Mesenchymal stem cell (in vitro differentiated cells and primary cell): Measurements from ENCODE around the gene ADAMTS14.

Experiments
- DNase-seq: peaks from one replicate; pipeline ENCODE4 v3.0.0-alpha.2; 2013
- H2AFZ ChIP-seq: one replicate; pipeline ENCODE4 v1.6.1; 2013; ENCODE audit warnings: low read depth, mild to moderate bottlenecking, control low read depth, inconsistent platforms, low read length, moderate library complexity
- H2AK5ac ChIP-seq: 2 replicates; pipeline ENCODE4 v1.6.1; 2013; ENCODE audit warnings: low read length, moderate library complexity, mild to moderate bottlenecking, inconsistent platforms; ENCODE audit not compliant: severe bottlenecking
- H2BK120ac ChIP-seq: one replicate; pipeline ENCODE4 v1.6.1; 2013; ENCODE audit warnings: low read depth, mild to moderate bottlenecking, inconsistent platforms, low read length, moderate library complexity
- H2BK12ac ChIP-seq, 2 experiments: one replicate each; pipeline ENCODE4 v1.6.1; 2013; ENCODE audit warnings: inconsistent platforms in 2 of 2, low read length in 2 of 2, mild to moderate bottlenecking in 2 of 2, moderate library complexity in 2 of 2, control low read depth in 1 of 2
- H2BK15ac ChIP-seq: one replicate; pipeline ENCODE4 v1.6.1; 2013; ENCODE audit warnings: mild to moderate bottlenecking, low read depth, inconsistent platforms; ENCODE audit not compliant: poor library complexity, severe bottlenecking
- H2BK5ac ChIP-seq: 2 replicates; pipeline ENCODE4 v1.6.1; 2013; ENCODE audit warnings: low read depth, mild to moderate bottlenecking, low read length, control low read depth, inconsistent platforms; ENCODE audit not compliant: poor library complexity, severe bottlenecking
- H3K14ac ChIP-seq, 2 experiments: one replicate each; pipeline ENCODE4 v1.6.1; 2013; ENCODE audit warnings: inconsistent platforms in 2 of 2, low read length in 2 of 2, control low read depth in 1 of 2, mild to moderate bottlenecking in 1 of 2, moderate library complexity in 1 of 2
- H3K18ac ChIP-seq, 2 experiments: one replicate each; pipeline ENCODE4 v1.6.1; 2013; ENCODE audit warnings: inconsistent platforms in 2 of 2, low read length in 2 of 2, control low read depth in 1 of 2, low read depth in 1 of 2, mild to moderate bottlenecking in 1 of 2
- H3K23ac ChIP-seq, 2 experiments: one replicate each; pipeline ENCODE4 v1.6.1; 2013; ENCODE audit warnings: inconsistent platforms in 2 of 2, low read length in 2 of 2, mild to moderate bottlenecking in 2 of 2, moderate library complexity in 2 of 2, control low read depth in 1 of 2
- H3K27ac ChIP-seq: 2 replicates; pipeline ENCODE4 v1.5.1; 2013; ENCODE audit warnings: mild to moderate bottlenecking, moderate library complexity, low read length, control low read depth, inconsistent platforms; ENCODE audit not compliant: poor library complexity, severe bottlenecking
- H3K27me3 ChIP-seq, 2 experiments: 2 replicates each; pipeline versions ENCODE4 v1.6.1 to v1.7.0; 2013; ENCODE audit warnings: low read length in 2 of 2, mild to moderate bottlenecking in 2 of 2, moderate library complexity in 2 of 2, control low read depth in 1 of 2, inconsistent platforms in 1 of 2; ENCODE audit not compliant: control insufficient read depth in 1 of 2, insufficient read depth in 1 of 2
- H3K36me3 ChIP-seq, 2 experiments: 2 replicates each; pipeline versions ENCODE4 v1.6.1 to v1.7.0; 2013; ENCODE audit warnings: low read length in 2 of 2, control low read depth in 1 of 2, inconsistent platforms in 1 of 2, low read depth in 1 of 2, mild to moderate bottlenecking in 1 of 2; ENCODE audit not compliant: insufficient read depth in 2 of 2, control insufficient read depth in 1 of 2
- H3K4ac ChIP-seq, 2 experiments: one replicate each; pipeline ENCODE4 v1.6.1; 2013; ENCODE audit warnings: inconsistent platforms in 2 of 2, low read length in 2 of 2, mild to moderate bottlenecking in 2 of 2, moderate library complexity in 2 of 2, control low read depth in 1 of 2, low read depth in 1 of 2
- H3K4me1 ChIP-seq: 2 replicates; pipeline ENCODE4 v1.6.1; 2013; ENCODE audit warnings: low read depth, low read length, control low read depth; ENCODE audit not compliant: control insufficient read depth, insufficient read depth
- H3K4me2 ChIP-seq: 2 replicates; pipeline ENCODE4 v1.6.1; 2013; ENCODE audit warnings: low read length, mild to moderate bottlenecking, inconsistent platforms; ENCODE audit not compliant: poor library complexity, severe bottlenecking
- H3K4me3 ChIP-seq, 2 experiments: 2 replicates each; pipeline versions ENCODE4 v1.5.1 to v1.7.0; 2013; ENCODE audit warnings: low read length in 2 of 2, mild to moderate bottlenecking in 2 of 2, control low read depth in 1 of 2, low read depth in 1 of 2; ENCODE audit not compliant: insufficient read depth in 1 of 2
- H3K79me1 ChIP-seq: replicated peaks from 2 replicates; pipeline ENCODE4 v1.6.1; 2013; ENCODE audit warnings: mild to moderate bottlenecking, control low read depth, low read length, inconsistent platforms; ENCODE audit not compliant: poor library complexity, severe bottlenecking
- H3K9ac ChIP-seq: 2 replicates; pipeline ENCODE4 v1.7.0; 2013; ENCODE audit warnings: mild to moderate bottlenecking, low read length, moderate library complexity
- H3K9me3 ChIP-seq: 2 replicates; pipeline ENCODE4 v1.7.0; 2013; ENCODE audit warnings: mild to moderate bottlenecking, low read length; ENCODE audit not compliant: control insufficient read depth
- H4K8ac ChIP-seq: one replicate; pipeline ENCODE4 v1.6.1; 2013; ENCODE audit warnings: inconsistent platforms, mild to moderate bottlenecking, low read length, moderate library complexity
- H4K91ac ChIP-seq: one replicate; pipeline ENCODE4 v1.6.1; 2013; ENCODE audit warnings: mild to moderate bottlenecking, low read length, inconsistent platforms
- WGBS: methylation state at CpG from one replicate; pipeline ENCODE4 v1.1.7; 2013; ENCODE audit warnings: mixed read lengths; 5-methylcytosine and 5-hydroxymethylcytosine counted together

ADAMTS14 gene

GRCh38 chr10:70795613-70796012 lies 123.3 kb downstream of the ADAMTS14 start:
- Histone ChIP-seq H3K79me1 (no peaks in the 10 kb centered on the region), H3K18ac (no peak overlapping the region), H3K27ac (no peak overlapping the region), H2BK15ac (no peak overlapping the region), H3K14ac (no peak overlapping the region), H4K8ac (no peak overlapping the region), H3K4ac (no peak overlapping the region), H3K27me3 (peaks cover 23 to 44% of the 10 kb centered on the region in 2 experiments), H3K9ac (no peak overlapping the region), H4K91ac (no peak overlapping the region), H3K4me3 (no peak overlapping the region), H3K9me3 (peaks cover 6% of the 10 kb centered on the region), H2BK120ac (no peak overlapping the region), H2BK12ac (no peak overlapping the region), H2AFZ (no peak overlapping the region), H3K4me1 (no peaks in the 10 kb centered on the region), H2BK5ac (no peak overlapping the region), H3K36me3 (no peaks in the 10 kb centered on the region), H3K4me2 (no peak overlapping the region), H2AK5ac (no peak overlapping the region), H3K23ac (no peak overlapping the region)
- DNase-seq: no peak
- WGBS: 94% methylated on average over 1 of the region's 1 CpG

- H3K36me3 ChIP-seq: no peaks in the 10 kb centered on the region
- no peak overlapping the region for H3K4me3 ChIP-seq
- H3K18ac ChIP-seq: no peak overlapping the region
- H2AK5ac ChIP-seq: no peak overlapping the region
- no peak overlapping the region for H4K91ac ChIP-seq
- H2BK12ac ChIP-seq: no peak overlapping the region
- DNase-seq: no peak
- H3K4ac ChIP-seq: no peak overlapping the region
- H2BK120ac ChIP-seq: no peak overlapping the region
- H3K4me2 ChIP-seq: no peak overlapping the region
- H2BK15ac ChIP-seq: no peak overlapping the region
- no peaks in the 10 kb centered on the region for H3K79me1 ChIP-seq
- no peak overlapping the region for H3K23ac ChIP-seq
- peaks cover 6% of the 10 kb centered on the region for H3K9me3 ChIP-seq
- H3K14ac ChIP-seq: peak overlapping the region in 1 of 2 experiments; percentile 75
- H4K8ac ChIP-seq: no peak overlapping the region
- no peaks in the 10 kb centered on the region for H3K4me1 ChIP-seq
- H3K9ac ChIP-seq: no peak overlapping the region
- H3K27ac ChIP-seq: no peak overlapping the region
- H2AFZ ChIP-seq: no peak overlapping the region
- peaks cover 19 to 37% of the 10 kb centered on the region in 2 experiments for H3K27me3 ChIP-seq
- H2BK5ac ChIP-seq: no peak overlapping the region
- WGBS: 79% methylated on average over 5 of the region's 7 CpGs
Measured at GRCh38 chr10:70797840-70798239, 125.5 kb downstream of the ADAMTS14 start.

GRCh38 chr10:70799124-70799523 lies 126.8 kb downstream of the ADAMTS14 start:
- H3K14ac ChIP-seq: no peak overlapping the region
- no peak overlapping the region for H3K23ac ChIP-seq
- H3K4me2 ChIP-seq: no peak overlapping the region
- peaks cover 6% of the 10 kb centered on the region for H3K9me3 ChIP-seq
- H3K36me3 ChIP-seq: no peaks in the 10 kb centered on the region
- H3K79me1 ChIP-seq: no peaks in the 10 kb centered on the region
- DNase-seq: no peak
- H2AK5ac ChIP-seq: no peak overlapping the region
- no peak overlapping the region for H3K4ac ChIP-seq
- H2BK15ac ChIP-seq: no peak overlapping the region
- H2BK120ac ChIP-seq: no peak overlapping the region
- H4K8ac ChIP-seq: no peak overlapping the region
- H3K27me3 ChIP-seq: peaks cover 19 to 31% of the 10 kb centered on the region in 2 experiments
- no peak overlapping the region for H4K91ac ChIP-seq
- H2BK12ac ChIP-seq: no peak overlapping the region
- no peak overlapping the region for H2BK5ac ChIP-seq
- no peaks in the 10 kb centered on the region for H3K4me1 ChIP-seq
- WGBS: 89% methylated on average over 5 of the region's 5 CpGs
- H2AFZ ChIP-seq: no peak overlapping the region
- H3K4me3 ChIP-seq: no peak overlapping the region
- H3K18ac ChIP-seq: no peak overlapping the region
- no peak overlapping the region for H3K9ac ChIP-seq
- H3K27ac ChIP-seq: no peak overlapping the region

GRCh38 chr10:70801854-70802253 lies 129.5 kb downstream of the ADAMTS14 start:
- no peak overlapping the region for H2AFZ ChIP-seq
- H4K8ac ChIP-seq: no peak overlapping the region
- WGBS: no CpG with 5 or more reads among the region's 1 CpG
- H3K9ac ChIP-seq: no peak overlapping the region
- no peak overlapping the region for H3K14ac ChIP-seq
- H3K18ac ChIP-seq: no peak overlapping the region
- no peak for DNase-seq
- no peak overlapping the region for H3K23ac ChIP-seq
- H4K91ac ChIP-seq: no peak overlapping the region
- H3K79me1 ChIP-seq: no peaks in the 10 kb centered on the region
- no peak overlapping the region for H3K4me3 ChIP-seq
- H2BK5ac ChIP-seq: no peak overlapping the region
- H2BK15ac ChIP-seq: no peak overlapping the region
- no peaks in the 10 kb centered on the region for H3K4me1 ChIP-seq
- peaks cover 2% of the 10 kb centered on the region for H3K9me3 ChIP-seq
- H2BK12ac ChIP-seq: no peak overlapping the region
- peaks cover 15 to 23% of the 10 kb centered on the region in 2 experiments for H3K27me3 ChIP-seq
- H2BK120ac ChIP-seq: no peak overlapping the region
- no peak overlapping the region for H3K4ac ChIP-seq
- no peak overlapping the region for H3K27ac ChIP-seq
- H3K4me2 ChIP-seq: no peak overlapping the region
- H3K36me3 ChIP-seq: no peaks in the 10 kb centered on the region
- H2AK5ac ChIP-seq: no peak overlapping the region
